SK-N-MC (cell line): Measurements from ENCODE around the gene STX1A.

Source experiments
- EZH2 ChIP-seq: fragments of 200-600 bp; sonication (generic); IDR thresholded peaks from one replicate; pipeline ENCODE4 v1.6.1; 2017; ENCODE audit warnings: antibody characterized with exemption
- POLR2AphosphoS5 ChIP-seq: IDR thresholded peaks from 2 replicates; pipeline ENCODE4 v1.6.1; 2012; ENCODE audit warnings: mild to moderate bottlenecking, low read depth, low read length, borderline replicate concordance

DNA sequence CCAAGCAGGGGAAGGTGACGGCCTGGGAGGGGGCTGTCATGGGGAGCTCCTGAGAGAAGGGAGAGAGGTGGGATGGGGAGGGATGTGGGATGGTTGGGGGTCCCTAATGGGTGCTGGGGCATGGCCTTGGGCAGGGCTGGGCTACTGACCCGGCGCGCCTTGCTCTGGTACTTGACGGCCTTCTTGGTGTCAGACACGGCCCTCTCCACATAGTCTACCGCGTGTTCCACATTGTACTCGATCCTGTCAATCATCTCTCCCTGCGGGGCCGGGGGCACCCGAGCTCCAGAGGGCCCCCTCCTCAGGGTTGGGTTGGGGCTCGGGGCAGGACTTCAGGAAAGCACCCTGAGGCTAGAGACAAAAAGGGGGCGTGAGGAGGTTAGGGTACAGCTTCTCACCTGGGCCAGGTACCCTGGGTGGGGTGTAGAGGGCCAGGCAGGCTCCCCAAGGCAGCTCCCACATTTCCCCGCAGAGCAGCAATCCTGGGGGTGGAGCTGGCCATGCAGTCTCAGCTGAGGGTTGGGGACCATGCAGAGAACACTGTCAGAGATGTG lies 18.8 kb downstream of the STX1A start:
- TF ChIP-seq POLR2AphosphoS5 (no peak), EZH2 (no peak)
